ENCODE measurements around the gene IFTAP. TPM values are rescaled to one million over a fixed set of nuclear protein-coding genes. Genes with fewer than 3 reads are reported as not detected.
"Not testable (repeated sequence)": the region's sequence is repeated elsewhere in the genome, so short reads cannot be mapped to it uniquely, and the experiment has no call there.

The IFTAP gene
- total RNA-seq, 2 donors from 2014 or later: 0.89 to 2.2 TPM

- no peaks in the 10 kb centered on the region for H3K4me1 Mint-ChIP-seq (ENCODE audit: low read depth in 2 of 2)
- H3K9me3 Mint-ChIP-seq: no peaks in the 10 kb centered on the region
- H3K36me3 Mint-ChIP-seq: no peaks in the 10 kb centered on the region
- no peak overlapping the region for H3K27ac Mint-ChIP-seq
- ATAC-seq (peak in 1 of 2 donors; percentile 48), DNase-seq (ENCODE audit: low spot score) (no peak)
- no peak overlapping the region for H3K4me3 Mint-ChIP-seq
- H3K27me3 Mint-ChIP-seq: peaks cover 2 to 9% of the 10 kb centered on the region in 2 donors
Observed at GRCh38 chr11:36631774-36632173, 37.5 kb downstream of the IFTAP start.

- Mint-ChIP-seq H3K36me3 (no peaks in the 10 kb centered on the region), H3K4me1 (ENCODE audit: low read depth in 2 of 2) (no peaks in the 10 kb centered on the region), H3K27me3 (peaks cover 0 to 9% of the 10 kb centered on the region in 2 donors), H3K27ac (no peak overlapping the region), H3K9me3 (no peaks in the 10 kb centered on the region), H3K4me3 (no peak overlapping the region)
- ATAC-seq: no peak
- DNase-seq (ENCODE audit: low spot score): no peak
Observed at GRCh38 chr11:36635066-36635862, 41.0 kb downstream of the IFTAP start.

GRCh38 chr11:36638556-36638955, 44.3 kb downstream of the IFTAP start:
- Mint-ChIP-seq H3K4me3 (no peak overlapping the region), H3K4me1 (ENCODE audit: low read depth in 2 of 2) (no peaks in the 10 kb centered on the region), H3K27me3 (peaks cover 0 to 13% of the 10 kb centered on the region in 2 donors), H3K27ac (no peak overlapping the region), H3K36me3 (no peaks in the 10 kb centered on the region), H3K9me3 (no peaks in the 10 kb centered on the region)
- DNase-seq (ENCODE audit: low spot score) (no peak), ATAC-seq (no peak)

GRCh38 chr11:36657610-36658267, 63.4 kb downstream of the IFTAP start:
- H3K27me3 Mint-ChIP-seq: peaks cover 7 to 13% of the 10 kb centered on the region in 2 donors
- ATAC-seq (no peak), DNase-seq (ENCODE audit: low spot score) (no peak)
- no peaks in the 10 kb centered on the region for H3K4me1 Mint-ChIP-seq (ENCODE audit: low read depth in 2 of 2)
- no peaks in the 10 kb centered on the region for H3K9me3 Mint-ChIP-seq
- H3K36me3 Mint-ChIP-seq: no peaks in the 10 kb centered on the region
- no peak overlapping the region for H3K4me3 Mint-ChIP-seq
- H3K27ac Mint-ChIP-seq: no peak overlapping the region

GRCh38 chr11:36661359-36661758, 67.1 kb downstream of the IFTAP start:
- H3K36me3 Mint-ChIP-seq; H3K4me1 Mint-ChIP-seq (ENCODE audit: low read depth in 2 of 2); H3K27ac Mint-ChIP-seq; DNase-seq (ENCODE audit: low spot score); ATAC-seq; H3K4me3 Mint-ChIP-seq; H3K9me3 Mint-ChIP-seq; H3K27me3 Mint-ChIP-seq: not testable (repeated sequence)

- H3K27ac Mint-ChIP-seq: no peak overlapping the region
- no peak for ATAC-seq
- H3K36me3 Mint-ChIP-seq: no peaks in the 10 kb centered on the region
- no peak overlapping the region for H3K4me3 Mint-ChIP-seq
- no peak for DNase-seq (ENCODE audit: low spot score)
- H3K27me3 Mint-ChIP-seq: peaks cover 0 to 6% of the 10 kb centered on the region in 2 donors
- no peaks in the 10 kb centered on the region for H3K4me1 Mint-ChIP-seq (ENCODE audit: low read depth in 2 of 2)
- H3K9me3 Mint-ChIP-seq: no peaks in the 10 kb centered on the region
Observed at GRCh38 chr11:36672815-36673450, 78.6 kb downstream of the IFTAP start.

- not testable (repeated sequence) for H3K9me3 Mint-ChIP-seq; DNase-seq (ENCODE audit: low spot score); H3K27ac Mint-ChIP-seq; H3K4me1 Mint-ChIP-seq (ENCODE audit: low read depth in 2 of 2); H3K4me3 Mint-ChIP-seq; H3K36me3 Mint-ChIP-seq; ATAC-seq
- H3K27me3 Mint-ChIP-seq: peaks cover 14 to 17% of the 10 kb centered on the region in 2 donors
Observed at GRCh38 chr11:36679547-36679946, 85.2 kb downstream of the IFTAP start.

GRCh38 chr11:36683818-36684217, 89.5 kb downstream of the IFTAP start:
- DNase-seq (ENCODE audit: low spot score): no peak
- Mint-ChIP-seq H3K36me3 (no peaks in the 10 kb centered on the region), H3K9me3 (no peaks in the 10 kb centered on the region), H3K27me3 (peaks cover 31 to 32% of the 10 kb centered on the region in 2 donors), H3K4me1 (ENCODE audit: low read depth in 2 of 2) (no peaks in the 10 kb centered on the region), H3K27ac (no peak overlapping the region), H3K4me3 (no peak overlapping the region)
- no peak for ATAC-seq

GRCh38 chr11:36684840-36685801, 90.8 kb downstream of the IFTAP start:
- H3K4me1 Mint-ChIP-seq (ENCODE audit: low read depth in 2 of 2): no peaks in the 10 kb centered on the region
- H3K27ac Mint-ChIP-seq: no peak overlapping the region
- no peaks in the 10 kb centered on the region for H3K36me3 Mint-ChIP-seq
- peaks cover 31 to 33% of the 10 kb centered on the region in 2 donors for H3K27me3 Mint-ChIP-seq
- no peak for ATAC-seq
- DNase-seq (ENCODE audit: low spot score): no peak
- no peak overlapping the region for H3K4me3 Mint-ChIP-seq
- no peaks in the 10 kb centered on the region for H3K9me3 Mint-ChIP-seq

GRCh38 chr11:36688132-36688531, 93.8 kb downstream of the IFTAP start:
- ATAC-seq (no peak), DNase-seq (ENCODE audit: low spot score) (no peak)
- Mint-ChIP-seq H3K27ac (no peak overlapping the region), H3K27me3 (peaks cover 16 to 25% of the 10 kb centered on the region in 2 donors), H3K36me3 (no peaks in the 10 kb centered on the region), H3K9me3 (no peaks in the 10 kb centered on the region), H3K4me1 (ENCODE audit: low read depth in 2 of 2) (no peaks in the 10 kb centered on the region), H3K4me3 (no peak overlapping the region)

GRCh38 chr11:36688571-36689291, 94.4 kb downstream of the IFTAP start:
- Mint-ChIP-seq H3K4me1 (ENCODE audit: low read depth in 2 of 2) (no peaks in the 10 kb centered on the region), H3K27me3 (peaks cover 21 to 25% of the 10 kb centered on the region in 2 donors), H3K4me3 (no peak overlapping the region), H3K27ac (no peak overlapping the region), H3K36me3 (no peaks in the 10 kb centered on the region), H3K9me3 (no peaks in the 10 kb centered on the region)
- ATAC-seq: no peak
- no peak for DNase-seq (ENCODE audit: low spot score)

GRCh38 chr11:36689442-36689841, 95.1 kb downstream of the IFTAP start:
- no peak for DNase-seq (ENCODE audit: low spot score)
- H3K9me3 Mint-ChIP-seq: no peaks in the 10 kb centered on the region
- no peak overlapping the region for H3K4me3 Mint-ChIP-seq
- H3K36me3 Mint-ChIP-seq: no peaks in the 10 kb centered on the region
- no peaks in the 10 kb centered on the region for H3K4me1 Mint-ChIP-seq (ENCODE audit: low read depth in 2 of 2)
- no peak overlapping the region for H3K27ac Mint-ChIP-seq
- peaks cover 21 to 25% of the 10 kb centered on the region in 2 donors for H3K27me3 Mint-ChIP-seq
- no peak for ATAC-seq

- Mint-ChIP-seq H3K27ac (no peak overlapping the region), H3K4me3 (no peak overlapping the region), H3K27me3 (peaks cover 12 to 23% of the 10 kb centered on the region in 2 donors), H3K9me3 (no peaks in the 10 kb centered on the region), H3K36me3 (no peaks in the 10 kb centered on the region), H3K4me1 (ENCODE audit: low read depth in 2 of 2) (no peaks in the 10 kb centered on the region)
- no peak for DNase-seq (ENCODE audit: low spot score)
- ATAC-seq: no peak
Observed at GRCh38 chr11:36692704-36693103, 98.4 kb downstream of the IFTAP start.
